T-helper 2 cell treated with Interferon-gamma antibody and Interleukin-4, amounts not matched to agents 5 μg/mL and 100 μg/mL, for 36 hours (primary cell): ENCODE measurements around the gene GPS2.

Source experiments
- DNase-seq: peaks from one replicate; pipeline ENCODE4 v3.0.0; 2021; ENCODE audit warnings: low spot score
- H3K27ac Mint-ChIP-seq: one replicate; pipeline ENCODE4 v1.8.0; 2021; ENCODE audit warnings: mild to moderate bottlenecking, mixed read lengths
- H3K27me3 Mint-ChIP-seq: one replicate; pipeline ENCODE4 v1.8.0; 2021; ENCODE audit warnings: low read depth, mixed read lengths
- H3K36me3 Mint-ChIP-seq: one replicate; pipeline ENCODE4 v1.8.0; 2021; ENCODE audit warnings: low read depth, mixed read lengths
- H3K4me1 Mint-ChIP-seq: one replicate; pipeline ENCODE4 v1.8.0; 2021; ENCODE audit warnings: low read depth, mixed read lengths
- H3K4me3 Mint-ChIP-seq: one replicate; pipeline ENCODE4 v1.8.0; 2022; ENCODE audit warnings: mild to moderate bottlenecking, moderate library complexity, mixed read lengths
- H3K9me3 Mint-ChIP-seq: one replicate; pipeline ENCODE4 v1.8.0; 2021; ENCODE audit warnings: mixed read lengths

GPS2 gene

GRCh38 chr17:7314719-7315569 is at the start of gene GPS2:
Gene GPS2 (minus strand): TSS chr17:7315360. CDS start chr17:7315052, 308 bp downstream.
- peak within 1 kb of the TSS; percentile 89 for H3K4me3 Mint-ChIP-seq
- H3K27ac Mint-ChIP-seq: peak within 1 kb of the TSS; percentile 88
- no peaks in the 10 kb centered on the region for H3K9me3 Mint-ChIP-seq
- peaks cover 58% of the 10 kb centered on the region for H3K36me3 Mint-ChIP-seq
- H3K4me1 Mint-ChIP-seq: peaks cover 34% of the 10 kb centered on the region
- DNase-seq: peak; percentile 93
- H3K27me3 Mint-ChIP-seq: no peaks in the 10 kb centered on the region

- H3K27ac Mint-ChIP-seq: no peak overlapping the region
- no peaks in the 10 kb centered on the region for H3K9me3 Mint-ChIP-seq
- no peak for DNase-seq
Measured at GRCh38 chr17:7363311-7363710, 48.2 kb upstream of the GPS2 start.

GRCh38 chr17:7361906-7362305 is 46.7 kb upstream of the GPS2 start:
- peaks cover 3% of the 10 kb centered on the region for H3K27me3 Mint-ChIP-seq
- H3K36me3 Mint-ChIP-seq: no peaks in the 10 kb centered on the region
- H3K4me1 Mint-ChIP-seq: no peaks in the 10 kb centered on the region
- no peak overlapping the region for H3K27ac Mint-ChIP-seq
- no peak for DNase-seq
- H3K9me3 Mint-ChIP-seq: no peaks in the 10 kb centered on the region
- H3K4me3 Mint-ChIP-seq: no peak overlapping the region

More at GRCh38 chr17:7363311-7363710, 48.2 kb upstream of the GPS2 start:
- no peaks in the 10 kb centered on the region for H3K36me3 Mint-ChIP-seq
- peaks cover 3% of the 10 kb centered on the region for H3K27me3 Mint-ChIP-seq
- H3K4me3 Mint-ChIP-seq: no peak overlapping the region
- H3K4me1 Mint-ChIP-seq: no peaks in the 10 kb centered on the region

- peaks cover 3% of the 10 kb centered on the region for H3K27me3 Mint-ChIP-seq
- peaks cover 7% of the 10 kb centered on the region for H3K36me3 Mint-ChIP-seq
- no peak overlapping the region for H3K27ac Mint-ChIP-seq
Measured at GRCh38 chr17:7357381-7357780, 42.2 kb upstream of the GPS2 start.

GRCh38 chr17:7356756-7357155 is 41.6 kb upstream of the GPS2 start:
- H3K9me3 Mint-ChIP-seq: no peaks in the 10 kb centered on the region
- H3K27ac Mint-ChIP-seq: no peak overlapping the region
- peaks cover 9% of the 10 kb centered on the region for H3K36me3 Mint-ChIP-seq
- peaks cover 3% of the 10 kb centered on the region for H3K27me3 Mint-ChIP-seq
- H3K4me3 Mint-ChIP-seq: no peak overlapping the region
- DNase-seq: no peak
- H3K4me1 Mint-ChIP-seq: peaks cover 17% of the 10 kb centered on the region

More at GRCh38 chr17:7357381-7357780, 42.2 kb upstream of the GPS2 start:
- Mint-ChIP-seq H3K4me3 (no peak overlapping the region), H3K9me3 (no peaks in the 10 kb centered on the region), H3K4me1 (peaks cover 16% of the 10 kb centered on the region)
- DNase-seq: no peak

- peaks cover 12% of the 10 kb centered on the region for H3K36me3 Mint-ChIP-seq
- no peak overlapping the region for H3K27ac Mint-ChIP-seq
- no peaks in the 10 kb centered on the region for H3K27me3 Mint-ChIP-seq
- DNase-seq: peak; percentile 81
- H3K4me1 Mint-ChIP-seq: peaks cover 17% of the 10 kb centered on the region
- H3K9me3 Mint-ChIP-seq: no peaks in the 10 kb centered on the region
- no peak overlapping the region for H3K4me3 Mint-ChIP-seq
Measured at GRCh38 chr17:7356072-7356549, 41.0 kb upstream of the GPS2 start.

- Mint-ChIP-seq H3K4me1 (peaks cover 17% of the 10 kb centered on the region), H3K4me3 (no peak overlapping the region), H3K27me3 (no peaks in the 10 kb centered on the region), H3K36me3 (peaks cover 16% of the 10 kb centered on the region), H3K27ac (peak overlapping the region; percentile 19), H3K9me3 (no peaks in the 10 kb centered on the region)
- DNase-seq: no peak
Measured at GRCh38 chr17:7355573-7355972, 40.4 kb upstream of the GPS2 start.

- Mint-ChIP-seq H3K36me3 (peaks cover 19% of the 10 kb centered on the region), H3K4me1 (peaks cover 17% of the 10 kb centered on the region), H3K27me3 (no peaks in the 10 kb centered on the region), H3K27ac (peak within 1 kb of the TSS; percentile 85), H3K4me3 (no peak within 1 kb of the TSS), H3K9me3 (no peaks in the 10 kb centered on the region)
- no peak for DNase-seq
Measured at GRCh38 chr17:7355053-7355452, 39.9 kb upstream of the GPS2 start, which contains the start of gene TMEM95. Gene TMEM95 (plus strand): TSS chr17:7355156. CDS start chr17:7355205, 49 bp downstream.

- Mint-ChIP-seq H3K27ac (peak overlapping the region; percentile 85), H3K9me3 (no peaks in the 10 kb centered on the region), H3K36me3 (peaks cover 24% of the 10 kb centered on the region), H3K4me3 (no peak overlapping the region), H3K4me1 (peaks cover 23% of the 10 kb centered on the region), H3K27me3 (no peaks in the 10 kb centered on the region)
- DNase-seq: no peak
Measured at GRCh38 chr17:7354262-7354843, 39.2 kb upstream of the GPS2 start.

GRCh38 chr17:7352910-7353635 is 37.9 kb upstream of the GPS2 start:
- peaks cover 35% of the 10 kb centered on the region for H3K36me3 Mint-ChIP-seq
- H3K4me3 Mint-ChIP-seq: peak overlapping the region; percentile 80
- no peaks in the 10 kb centered on the region for H3K9me3 Mint-ChIP-seq
- peaks cover 25% of the 10 kb centered on the region for H3K4me1 Mint-ChIP-seq
- H3K27me3 Mint-ChIP-seq: no peaks in the 10 kb centered on the region
- no peak for DNase-seq
- H3K27ac Mint-ChIP-seq: peak overlapping the region; percentile 76

GRCh38 chr17:7352503-7352889 is 37.3 kb upstream of the GPS2 start:
- peaks cover 40% of the 10 kb centered on the region for H3K36me3 Mint-ChIP-seq
- H3K9me3 Mint-ChIP-seq: no peaks in the 10 kb centered on the region
- peak overlapping the region; percentile 76 for H3K27ac Mint-ChIP-seq
- H3K4me1 Mint-ChIP-seq: peaks cover 25% of the 10 kb centered on the region
- no peaks in the 10 kb centered on the region for H3K27me3 Mint-ChIP-seq
- DNase-seq: no peak
- H3K4me3 Mint-ChIP-seq: peak overlapping the region; percentile 80

- Mint-ChIP-seq H3K27ac (peak within 1 kb of the TSS; percentile 76), H3K4me1 (peaks cover 25% of the 10 kb centered on the region), H3K36me3 (peaks cover 45% of the 10 kb centered on the region), H3K4me3 (peak within 1 kb of the TSS; percentile 80), H3K9me3 (no peaks in the 10 kb centered on the region), H3K27me3 (no peaks in the 10 kb centered on the region)
- peak; percentile 90 for DNase-seq
Measured at GRCh38 chr17:7351665-7352502, 36.7 kb upstream of the GPS2 start, which contains the start of gene KCTD11. Gene KCTD11 (plus strand): TSS chr17:7352162.
